Left lobe of liver (tissue), 1 donor: ENCODE measurements around the gene YIPF6. TPM values are rescaled to one million over a fixed set of nuclear protein-coding genes. Genes with fewer than 3 reads are reported as not detected.

ENCODE experiments used
- total RNA-seq: library from RNA; stranded (reverse); gene quantifications from one replicate; pipeline ENCODE4 v1.2.1, GENCODE V29; 2021
- donor health status: DM: no; HTN: yes; CAD: no.

YIPF6 gene
- total RNA-seq, 1 donor from 2014 or later = 34.0 TPM

Other genes starting within 250 kb of the YIPF6 start
- 1.6 TPM for gene OPHN1, start 65.6 kb upstream of the YIPF6 start, total RNA-seq
- gene STARD8, start 148.6 kb downstream of the YIPF6 start, total RNA-seq = 10.6 TPM